Mucosa of descending colon (tissue), 3 donors: ENCODE results near the gene MFAP3. TPM values are rescaled to one million over a fixed set of nuclear protein-coding genes. Genes with fewer than 3 reads are reported as not detected.

Experiments used
- ATAC-seq: fragments of 200-7000 bp; cut with Tn5 transposase; one replicate; pipeline ENCODE4 v1.9.1; 2020; ENCODE audit warnings: mild to moderate bottlenecking, moderate library complexity
- DNase-seq, 3 donors: peaks; one replicate each; pipeline ENCODE4 v3.0.0-alpha.2; 2020
- H3K36me3 ChIP-seq: fragments of 200-600 bp; one replicate; pipeline ENCODE4 v1.8.0; 2021; ENCODE audit warnings: low read depth, mild to moderate bottlenecking
- H3K4me1 ChIP-seq: fragments of 200-600 bp; one replicate; pipeline ENCODE4 v1.8.0; 2021; ENCODE audit warnings: low read depth, mild to moderate bottlenecking
- H3K4me3 ChIP-seq: fragments of 200-600 bp; one replicate; pipeline ENCODE4 v1.8.0; 2021; ENCODE audit warnings: mild to moderate bottlenecking
- H3K9me3 ChIP-seq: fragments of 200-600 bp; one replicate; pipeline ENCODE4 v1.8.0; 2021; ENCODE audit warnings: mild to moderate bottlenecking
- intact Hi-C, 2 donors: fragments of 100-400 bp; cut with DNase I in 1 of 2; cut with micrococcal nuclease in 1 of 2; formaldehyde crosslinking; loops; one replicate each; pipeline versions ENCODE4 v1.11.0 to v1.11.1; 2022; cut with DNase I, micrococcal nuclease
- total RNA-seq, 3 donors: library from RNA; stranded (reverse); fragmentation: NEBNext Ultra II Directional in 2 of 3; extraction: Animal tissue kit (Norgen Biotek cat#: 25700) in 2 of 3; gene quantifications; one replicate each; pipeline versions ENCODE4 v1.2.1 to v1.2.4, GENCODE V29; 2021 to 2023
- TF ChIP-seq, protein P1 (sequence below): fragments of 200-600 bp; IDR thresholded peaks from one replicate; pipeline ENCODE4 v1.8.0; 2022; ENCODE audit warnings: antibody characterized with exemption, mild to moderate bottlenecking
- donor health status: DM: no; HTN: no; CAD: no; lungs with moderate emphysema.
- donor health status: DM: no; HTN: no; CAD: no.
- donor health status: DM: no; HTN: yes; CAD: no.

MFAP3 gene
- total RNA-seq, 3 donors from 2014 or later, result 28.1 to 33.4 (median 31.5) TPM

- Histone ChIP-seq H3K4me1 (no peaks in the 10 kb centered on the region), H3K36me3 (no peaks in the 10 kb centered on the region), H3K4me3 (no peak overlapping the region), H3K9me3 (no peaks in the 10 kb centered on the region)
- TF ChIP-seq, protein P1, sequence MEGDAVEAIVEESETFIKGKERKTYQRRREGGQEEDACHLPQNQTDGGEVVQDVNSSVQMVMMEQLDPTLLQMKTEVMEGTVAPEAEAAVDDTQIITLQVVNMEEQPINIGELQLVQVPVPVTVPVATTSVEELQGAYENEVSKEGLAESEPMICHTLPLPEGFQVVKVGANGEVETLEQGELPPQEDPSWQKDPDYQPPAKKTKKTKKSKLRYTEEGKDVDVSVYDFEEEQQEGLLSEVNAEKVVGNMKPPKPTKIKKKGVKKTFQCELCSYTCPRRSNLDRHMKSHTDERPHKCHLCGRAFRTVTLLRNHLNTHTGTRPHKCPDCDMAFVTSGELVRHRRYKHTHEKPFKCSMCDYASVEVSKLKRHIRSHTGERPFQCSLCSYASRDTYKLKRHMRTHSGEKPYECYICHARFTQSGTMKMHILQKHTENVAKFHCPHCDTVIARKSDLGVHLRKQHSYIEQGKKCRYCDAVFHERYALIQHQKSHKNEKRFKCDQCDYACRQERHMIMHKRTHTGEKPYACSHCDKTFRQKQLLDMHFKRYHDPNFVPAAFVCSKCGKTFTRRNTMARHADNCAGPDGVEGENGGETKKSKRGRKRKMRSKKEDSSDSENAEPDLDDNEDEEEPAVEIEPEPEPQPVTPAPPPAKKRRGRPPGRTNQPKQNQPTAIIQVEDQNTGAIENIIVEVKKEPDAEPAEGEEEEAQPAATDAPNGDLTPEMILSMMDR, result no peak
- intact Hi-C loops, result no loop called here
- no peak for ATAC-seq
- no peak for DNase-seq
Measured at GRCh38 chr5:154090656-154091055, 51.9 kb downstream of the MFAP3 start.

GRCh38 chr5:154092356-154093141 lies 53.8 kb downstream of the MFAP3 start:
- no peaks in the 10 kb centered on the region for H3K4me1 ChIP-seq
- H3K36me3 ChIP-seq, result no peaks in the 10 kb centered on the region
- ATAC-seq, result no peak
- intact Hi-C loops, result no loop called here
- DNase-seq, result no peak
- no peak overlapping the region for H3K4me3 ChIP-seq
- TF ChIP-seq, protein P1, result no peak
- H3K9me3 ChIP-seq, result no peaks in the 10 kb centered on the region

DNA sequence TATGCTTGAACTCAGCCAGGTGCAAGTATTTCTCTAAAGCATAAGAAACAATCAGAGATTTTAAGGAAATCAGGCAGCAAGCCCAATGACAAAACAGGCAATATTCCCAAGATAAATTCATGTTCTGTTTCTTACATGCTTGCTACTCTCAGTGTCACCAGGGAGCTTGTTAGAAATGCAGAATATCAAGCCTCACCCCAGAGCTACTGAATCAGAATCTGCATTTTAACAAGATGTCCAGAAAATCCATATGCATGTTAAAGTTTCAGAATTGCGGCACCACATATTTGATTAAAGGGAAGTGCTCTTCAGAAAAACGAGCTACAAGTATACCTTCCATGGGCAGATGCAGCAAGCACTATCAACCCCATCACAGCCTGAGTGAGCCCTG lies 54.4 kb downstream of the MFAP3 start:
- Histone ChIP-seq H3K4me3 (no peak overlapping the region), H3K36me3 (no peaks in the 10 kb centered on the region), H3K4me1 (no peaks in the 10 kb centered on the region), H3K9me3 (no peaks in the 10 kb centered on the region)
- ATAC-seq (no peak), DNase-seq (no peak)
- TF ChIP-seq, protein P1, result no peak
- intact Hi-C loops, result no loop called here

DNA sequence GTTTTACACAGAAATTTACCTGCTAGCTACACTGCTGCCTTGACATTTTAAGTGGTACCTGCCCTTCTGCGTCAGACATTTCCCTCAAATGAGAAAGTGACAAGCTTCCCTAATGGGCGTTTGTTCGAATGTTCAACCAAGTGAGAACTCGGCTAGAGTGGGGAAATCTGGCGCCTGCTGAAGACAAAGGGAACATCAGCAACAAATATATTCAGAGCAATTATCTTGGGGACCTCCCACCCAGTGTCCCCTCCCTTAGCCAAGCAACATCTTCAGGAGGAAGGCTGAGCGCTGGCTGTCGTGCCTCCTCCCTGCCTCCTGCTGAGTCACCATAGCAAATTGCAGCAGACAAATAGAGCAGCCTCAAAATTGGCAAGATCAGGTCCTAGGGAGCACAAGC lies 57.1 kb downstream of the MFAP3 start:
- intact Hi-C loops, result no loop called here
- TF ChIP-seq, protein P1, result no peak
- no peaks in the 10 kb centered on the region for H3K9me3 ChIP-seq
- no peak overlapping the region for H3K4me3 ChIP-seq
- DNase-seq (no peak), ATAC-seq (no peak)
- no peaks in the 10 kb centered on the region for H3K36me3 ChIP-seq
- no peaks in the 10 kb centered on the region for H3K4me1 ChIP-seq

DNA sequence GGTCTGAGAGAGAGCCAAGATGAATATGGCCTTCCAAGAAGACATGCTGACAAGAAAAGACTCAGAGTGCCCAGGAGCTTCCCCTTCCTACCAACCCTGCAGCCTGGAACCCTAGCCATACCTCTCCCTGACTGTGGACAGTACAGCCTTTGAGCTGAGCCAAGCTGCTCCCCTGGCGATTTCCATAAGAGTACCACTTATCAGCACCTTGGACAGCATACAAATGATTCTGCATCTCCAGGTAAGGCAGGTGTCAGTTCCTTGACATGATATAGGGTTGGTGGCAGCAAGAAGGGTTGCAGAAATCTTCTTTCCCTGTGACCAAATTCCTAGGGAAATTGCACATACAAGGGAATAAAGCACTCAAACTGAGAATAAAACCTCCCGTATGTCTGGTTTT lies 58.3 kb downstream of the MFAP3 start:
- Histone ChIP-seq H3K4me1 (no peaks in the 10 kb centered on the region), H3K9me3 (no peaks in the 10 kb centered on the region), H3K4me3 (no peak overlapping the region), H3K36me3 (no peaks in the 10 kb centered on the region)
- ATAC-seq (no peak), DNase-seq (peak in 1 of 3 donors; percentile 7)
- intact Hi-C loops, result no loop called here
- TF ChIP-seq, protein P1, result no peak
